CD4-positive, alpha-beta memory T cell (primary cell): ENCODE results near the gene SDSL. TPM values are rescaled to one million over a fixed set of nuclear protein-coding genes. Genes with fewer than 3 reads are reported as not detected.

Experiments used
- CTCF ChIA-PET: fragments of 350-600 bp; sonication (Branson Sonifier 250); formaldehyde crosslinking; loops from one replicate; lab custom pipeline; 2021; ENCODE audit warnings: inconsistent platforms; ENCODE audit not compliant: partially characterized antibody; lab: Charles Lee
- POLR2A ChIA-PET: fragments of 350-600 bp; sonication (Branson Sonifier 250); formaldehyde crosslinking; loops from one replicate; lab custom pipeline; 2021; ENCODE audit not compliant: partially characterized antibody; lab: Charles Lee
- DNase-seq, 5 donors: peaks; one replicate each; pipeline versions ENCODE4 v3.0.0 to v3.0.0-alpha.2; 2020 to 2022; ENCODE audit warnings: mixed read lengths in 1 of 5
- H3K27ac ChIP-seq: one replicate; pipeline ENCODE4 v1.7.0; 2013; ENCODE audit warnings: low read depth, low read length
- H3K27me3 ChIP-seq: 2 replicates; pipeline ENCODE4 v1.7.0; 2013; ENCODE audit warnings: mild to moderate bottlenecking, low read length, moderate library complexity; ENCODE audit not compliant: insufficient read depth
- H3K36me3 ChIP-seq: 2 replicates; pipeline ENCODE4 v1.7.0; 2013; ENCODE audit warnings: mild to moderate bottlenecking, low read length, moderate library complexity; ENCODE audit not compliant: insufficient read depth
- H3K4me1 ChIP-seq: 2 replicates; pipeline ENCODE4 v1.7.0; 2013; ENCODE audit warnings: mild to moderate bottlenecking, low read length, moderate library complexity; ENCODE audit not compliant: insufficient read depth
- H3K4me3 ChIP-seq, 2 donors: one replicate each; pipeline ENCODE4 v1.7.0; 2013; ENCODE audit warnings: low read length in 2 of 2, mild to moderate bottlenecking in 1 of 2
- H3K9me3 ChIP-seq, 2 donors: one replicate each; pipeline ENCODE4 v1.7.0; 2013; ENCODE audit warnings: low read length in 2 of 2, control low read depth in 1 of 2; ENCODE audit not compliant: control insufficient read depth in 1 of 2
- H3K27ac Mint-ChIP-seq, 7 donors: one replicate each; pipeline ENCODE4 v1.8.0; 2020 to 2021; ENCODE audit warnings: mixed read lengths in 7 of 7, mild to moderate bottlenecking in 6 of 7, inconsistent platforms in 3 of 7, moderate library complexity in 3 of 7
- H3K27me3 Mint-ChIP-seq, 2 donors: one replicate each; pipeline ENCODE4 v1.8.0; 2020 to 2021; ENCODE audit warnings: mixed read lengths in 2 of 2
- H3K36me3 Mint-ChIP-seq, 2 donors: one replicate each; pipeline ENCODE4 v1.8.0; 2020 to 2021; ENCODE audit warnings: mixed read lengths in 2 of 2, inconsistent platforms in 1 of 2, mild to moderate bottlenecking in 1 of 2
- H3K4me1 Mint-ChIP-seq, 4 donors: one replicate each; pipeline ENCODE4 v1.8.0; 2020 to 2021; ENCODE audit warnings: mixed read lengths in 4 of 4, mild to moderate bottlenecking in 1 of 4
- H3K4me3 Mint-ChIP-seq, 8 donors: one replicate each; pipeline ENCODE4 v1.8.0; 2020 to 2021; ENCODE audit warnings: mixed read lengths in 8 of 8, mild to moderate bottlenecking in 7 of 8, moderate library complexity in 6 of 8, inconsistent platforms in 3 of 8
- H3K9me3 Mint-ChIP-seq, 8 donors: one replicate each; pipeline ENCODE4 v1.8.0; 2020 to 2021; ENCODE audit warnings: mixed read lengths in 8 of 8, mild to moderate bottlenecking in 5 of 8, inconsistent platforms in 3 of 8, moderate library complexity in 1 of 8
- intact Hi-C: fragments of 100-400 bp; cut with micrococcal nuclease; formaldehyde crosslinking; loops from one replicate; pipeline ENCODE4 v1.15.1; 2023
- polyA plus RNA-seq, 2 donors: library from polyadenylated mRNA; unstranded; fragments of 300-500 nt; fragmentation: Illumina TruSeq; gene quantifications; one replicate each; pipeline ENCODE4 v1.2.3, GENCODE V29; 2021
- total RNA-seq, 2 experiments: library from RNA; stranded (reverse); gene quantifications; one replicate each; pipeline ENCODE4 v1.2.3, GENCODE V29; 2021

Gene SDSL
- total and polyA plus RNA-seq, 4 experiments from 2014 or later, result 0.67 to 1.1 TPM; not detected in 2

DNA sequence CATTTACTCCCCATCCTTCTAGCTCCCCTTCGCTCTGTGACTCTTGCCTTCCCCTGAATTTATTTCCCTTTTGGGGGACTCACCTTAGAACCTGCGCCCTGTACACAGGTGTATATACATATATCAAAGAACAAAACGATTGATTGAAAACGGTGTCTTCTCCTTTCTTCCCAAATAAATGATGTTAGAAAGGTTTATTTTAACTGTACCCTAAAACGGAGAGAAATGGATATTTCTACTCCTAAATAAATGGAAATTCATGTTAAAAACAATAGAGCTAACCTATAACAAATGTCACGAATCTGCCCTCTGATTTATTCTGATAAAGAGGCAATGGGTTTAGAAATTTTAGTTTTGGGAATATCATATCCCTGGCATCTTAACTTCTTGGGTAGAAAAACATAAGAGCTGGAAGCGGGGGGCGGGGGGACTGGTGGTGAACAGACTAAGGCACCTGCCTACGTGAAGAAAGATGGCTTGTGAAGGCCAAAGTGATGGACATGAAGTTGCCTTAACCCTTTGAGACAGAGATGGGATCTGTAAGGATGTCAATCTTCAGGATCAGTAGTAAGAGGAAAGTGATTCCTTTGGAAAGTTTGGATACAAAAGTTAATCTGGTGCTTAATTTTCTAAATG is 58.3 kb downstream of the SDSL start:
- no peaks in the 10 kb centered on the region for H3K36me3 ChIP-seq
- H3K27me3 ChIP-seq, result peaks cover 40% of the 10 kb centered on the region
- H3K27ac ChIP-seq, result no peak overlapping the region
- no peak overlapping the region for H3K4me3 ChIP-seq
- intact Hi-C loops, result no loop called here
- ChIA-PET CTCF (no interaction called here), POLR2A (no interaction called here)
- Mint-ChIP-seq H3K27ac (no peak overlapping the region), H3K27me3 (peaks cover 51 to 56% of the 10 kb centered on the region in 2 donors), H3K4me3 (peak overlapping the region in 2 of 8 donors; percentile 43 to 52), H3K9me3 (peaks cover 0 to 29% (median 16%) of the 10 kb centered on the region in 8 donors), H3K36me3 (peaks cover 0 to 3% of the 10 kb centered on the region in 2 donors), H3K4me1 (peaks cover 0 to 13% (median 5%) of the 10 kb centered on the region in 4 donors)
- H3K4me1 ChIP-seq, result no peaks in the 10 kb centered on the region
- no peaks in the 10 kb centered on the region for H3K9me3 ChIP-seq
- no peak for DNase-seq

DNA sequence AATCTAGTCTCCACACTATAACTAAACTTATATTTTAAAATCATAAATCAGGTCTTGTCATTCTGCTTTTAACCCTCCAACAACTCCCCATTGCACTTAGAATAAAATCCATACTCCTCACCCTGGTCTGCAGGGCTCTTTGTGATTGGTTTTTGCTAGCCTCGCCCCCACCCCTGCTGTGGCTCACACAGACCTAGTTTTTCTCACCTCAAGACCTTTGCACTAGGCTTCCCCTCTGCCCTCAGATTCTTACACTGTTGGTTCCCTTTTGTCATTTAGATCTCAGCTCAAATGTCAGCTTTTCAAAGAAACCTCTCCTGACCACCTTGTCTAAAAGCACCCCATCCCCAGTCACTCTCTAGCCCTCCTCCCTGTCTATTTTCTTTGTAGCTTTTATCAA is 60.2 kb downstream of the SDSL start:
- POLR2A ChIA-PET, result no interaction called here
- H3K4me3 Mint-ChIP-seq, result peak overlapping the region in 1 of 8 donors; percentile 11

DNA sequence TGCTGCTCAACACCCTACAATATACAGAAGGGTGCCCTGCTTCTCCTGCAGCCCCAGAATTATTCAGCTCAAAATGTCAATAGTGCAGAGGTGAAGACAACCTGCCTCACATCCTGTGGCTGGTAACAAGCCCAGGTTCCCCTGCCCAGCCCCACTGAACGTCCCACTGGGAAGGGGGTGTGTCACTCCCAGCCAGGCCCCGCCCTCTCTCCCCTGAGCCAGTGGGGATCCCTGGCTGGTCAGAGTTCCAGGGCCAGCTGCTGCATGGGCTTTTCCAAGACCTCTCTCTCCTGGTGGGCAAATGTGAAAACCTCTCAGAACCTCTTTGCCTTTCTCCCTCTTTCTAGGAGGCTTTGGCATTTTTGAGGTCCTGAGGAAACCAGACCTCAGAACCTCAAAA is 63.1 kb downstream of the SDSL start:
- Histone ChIP-seq H3K27me3 (peaks cover 12% of the 10 kb centered on the region), H3K9me3 (no peaks in the 10 kb centered on the region), H3K27ac (no peak overlapping the region), H3K4me1 (no peaks in the 10 kb centered on the region), H3K4me3 (no peak overlapping the region), H3K36me3 (no peaks in the 10 kb centered on the region)
- Mint-ChIP-seq H3K9me3 (peaks cover 0 to 18% (median 10%) of the 10 kb centered on the region in 8 donors), H3K27me3 (peaks cover 45 to 50% of the 10 kb centered on the region in 2 donors), H3K4me3 (no peak overlapping the region), H3K27ac (no peak overlapping the region), H3K4me1 (peaks cover 0 to 1% (median under 1%) of the 10 kb centered on the region in 4 donors), H3K36me3 (no peaks in the 10 kb centered on the region)
- intact Hi-C loops, result no loop called here
- ChIA-PET CTCF (no interaction called here), POLR2A (no interaction called here)
- no peak for DNase-seq

More for the DNA sequence above, 60.2 kb downstream of the SDSL start:
- Mint-ChIP-seq H3K27ac (no peak overlapping the region), H3K36me3 (peaks cover 0 to 3% of the 10 kb centered on the region in 2 donors), H3K9me3 (peaks cover 0 to 29% (median 16%) of the 10 kb centered on the region in 8 donors), H3K4me1 (peaks cover 0 to 13% (median 5%) of the 10 kb centered on the region in 4 donors), H3K27me3 (peaks cover 57 to 58% of the 10 kb centered on the region in 2 donors)
- H3K27me3 ChIP-seq, result peaks cover 38% of the 10 kb centered on the region
- no peak for DNase-seq
- CTCF ChIA-PET, result no interaction called here
- H3K4me1 ChIP-seq, result no peaks in the 10 kb centered on the region
- no peaks in the 10 kb centered on the region for H3K36me3 ChIP-seq
- intact Hi-C loops, result no loop called here
- H3K27ac ChIP-seq, result no peak overlapping the region
- H3K4me3 ChIP-seq, result no peak overlapping the region
- no peaks in the 10 kb centered on the region for H3K9me3 ChIP-seq

DNA sequence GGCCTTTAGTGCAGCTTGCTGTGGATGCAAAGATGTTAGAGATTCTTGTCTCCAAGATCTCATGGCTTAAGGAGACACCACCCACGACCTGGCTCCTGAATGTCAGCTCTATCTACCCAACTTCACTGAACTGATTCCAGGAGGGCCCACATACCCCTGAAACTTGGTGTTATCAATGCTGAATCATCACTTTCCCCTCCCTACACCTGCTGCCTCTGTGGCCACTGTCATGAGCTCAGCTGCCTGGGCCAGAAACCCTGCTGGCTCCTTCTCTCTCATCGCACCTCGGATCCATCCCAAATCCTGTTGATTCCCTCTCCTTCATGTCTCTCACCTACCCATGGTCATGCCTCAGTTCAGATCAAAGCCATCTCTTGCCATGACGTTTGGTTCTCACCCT is 64.5 kb downstream of the SDSL start:
- Mint-ChIP-seq H3K9me3 (peaks cover 0 to 19% (median 8%) of the 10 kb centered on the region in 8 donors), H3K27me3 (peaks cover 35 to 42% of the 10 kb centered on the region in 2 donors), H3K4me1 (no peaks in the 10 kb centered on the region), H3K36me3 (no peaks in the 10 kb centered on the region), H3K27ac (no peak overlapping the region), H3K4me3 (no peak overlapping the region)
- H3K27ac ChIP-seq, result no peak overlapping the region
- ChIA-PET CTCF (no interaction called here), POLR2A (no interaction called here)
- no peaks in the 10 kb centered on the region for H3K27me3 ChIP-seq
- DNase-seq, result no peak
- H3K36me3 ChIP-seq, result no peaks in the 10 kb centered on the region
- no peaks in the 10 kb centered on the region for H3K9me3 ChIP-seq
- intact Hi-C loops, result no loop called here
- H3K4me1 ChIP-seq, result no peaks in the 10 kb centered on the region
- H3K4me3 ChIP-seq, result no peak overlapping the region

Other genes with a start within 250 kb of the SDSL start
- 10 to 100 TPM; 64.9 to 69.4 TPM for gene DDX54, start 236.9 kb upstream of the SDSL start, total RNA-seq
- gene DDX54, start 236.9 kb upstream of the SDSL start, polyA plus RNA-seq, result 10 to 100 TPM in 1 of 2 donors, 1 to 10 TPM in 1; 9.9 to 39.7 TPM
- gene RITA1, start 236.7 kb upstream of the SDSL start, total RNA-seq, result 10 to 100 TPM; 12.8 to 14.2 TPM
- gene RITA1, start 236.7 kb upstream of the SDSL start, polyA plus RNA-seq, result 10 to 100 TPM; 19.4 to 25.9 TPM
- 10 to 100 TPM; 79.8 to 94.2 TPM for gene TPCN1, start 200.9 kb upstream of the SDSL start, total RNA-seq
- gene TPCN1, start 200.9 kb upstream of the SDSL start, polyA plus RNA-seq, result 10 to 100 TPM in 1 of 2 donors, 1 to 10 TPM in 1; 8.5 to 19.9 TPM
- 10 to 100 TPM; 91.2 to 93.5 TPM for gene SLC8B1, start 87.3 kb upstream of the SDSL start, total RNA-seq
- gene SLC8B1, start 87.3 kb upstream of the SDSL start, polyA plus RNA-seq, result 10 to 100 TPM; 33.9 to 51.7 TPM
- 10 to 100 TPM; 15.6 to 18.4 TPM for gene PLBD2, start 63.8 kb upstream of the SDSL start, total RNA-seq
- 10 to 100 TPM in 1 of 2 donors, 1 to 10 TPM in 1; 2.2 to 10.7 TPM for gene PLBD2, start 63.8 kb upstream of the SDSL start, polyA plus RNA-seq
- gene SDS, start 18.5 kb upstream of the SDSL start, total RNA-seq, result 1 to 10 TPM; 1.4 to 1.5 TPM
- gene SDS, start 18.5 kb upstream of the SDSL start, polyA plus RNA-seq, result not detected
- gene LHX5, start 49.5 kb downstream of the SDSL start, total RNA-seq, result not detected
- not detected for gene LHX5, start 49.5 kb downstream of the SDSL start, polyA plus RNA-seq